ENCODE measurements around the gene MYOCOS. TPM values are rescaled to one million over a fixed set of nuclear protein-coding genes. Genes with fewer than 3 reads are reported as not detected.

MYOCOS gene
- total and polyA plus RNA-seq, 4 donors: not detected

DNA sequence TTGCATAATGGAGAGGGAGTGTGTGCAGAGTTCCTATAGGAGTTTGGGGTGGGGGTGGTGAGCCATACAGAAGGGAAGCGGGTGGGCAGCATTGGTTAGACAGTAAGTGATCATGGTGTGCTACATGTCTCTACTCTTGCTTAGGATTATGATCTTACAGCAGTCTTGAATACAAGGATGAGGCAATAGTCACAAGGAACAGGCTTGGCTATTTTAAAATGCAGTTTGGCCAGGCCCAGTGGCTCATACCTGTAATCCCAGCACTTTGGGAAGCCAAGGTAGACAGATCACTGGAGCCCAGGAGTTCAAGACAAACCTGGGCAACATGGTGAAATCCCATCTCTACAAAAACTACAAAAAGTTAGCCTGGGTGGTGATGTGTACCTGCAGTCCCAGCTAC is 18.2 kb downstream of the MYOCOS start:
- H3K9me3 ChIP-seq (ENCODE audit: control insufficient read depth in 4 of 4, insufficient read depth in 3 of 4, low read length in 3 of 4): peaks cover 0 to 2% (median 0%) of the 10 kb centered on the region in 4 donors
- no peak for DNase-seq
- WGBS, 2 donors: 98 to 100% methylated on average over 1 of the region's 1 CpG
- no peak overlapping the region for H3K27ac ChIP-seq (ENCODE audit: low read depth in 1 of 2, low read length in 1 of 2)
- no peaks in the 10 kb centered on the region for H3K27me3 ChIP-seq (ENCODE audit: control insufficient read depth in 3 of 3, insufficient read depth in 3 of 3, low read length in 2 of 3)
- peaks cover 0 to 8% (median 2%) of the 10 kb centered on the region in 5 donors for H3K4me1 ChIP-seq (ENCODE audit: control insufficient read depth in 5 of 5, insufficient read depth in 5 of 5, low read length in 5 of 5)
- H3K4me3 ChIP-seq: no peak overlapping the region
- no peak for ATAC-seq (ENCODE audit: insufficient read depth, low FRiP score)
- TF ChIP-seq, protein P1, sequence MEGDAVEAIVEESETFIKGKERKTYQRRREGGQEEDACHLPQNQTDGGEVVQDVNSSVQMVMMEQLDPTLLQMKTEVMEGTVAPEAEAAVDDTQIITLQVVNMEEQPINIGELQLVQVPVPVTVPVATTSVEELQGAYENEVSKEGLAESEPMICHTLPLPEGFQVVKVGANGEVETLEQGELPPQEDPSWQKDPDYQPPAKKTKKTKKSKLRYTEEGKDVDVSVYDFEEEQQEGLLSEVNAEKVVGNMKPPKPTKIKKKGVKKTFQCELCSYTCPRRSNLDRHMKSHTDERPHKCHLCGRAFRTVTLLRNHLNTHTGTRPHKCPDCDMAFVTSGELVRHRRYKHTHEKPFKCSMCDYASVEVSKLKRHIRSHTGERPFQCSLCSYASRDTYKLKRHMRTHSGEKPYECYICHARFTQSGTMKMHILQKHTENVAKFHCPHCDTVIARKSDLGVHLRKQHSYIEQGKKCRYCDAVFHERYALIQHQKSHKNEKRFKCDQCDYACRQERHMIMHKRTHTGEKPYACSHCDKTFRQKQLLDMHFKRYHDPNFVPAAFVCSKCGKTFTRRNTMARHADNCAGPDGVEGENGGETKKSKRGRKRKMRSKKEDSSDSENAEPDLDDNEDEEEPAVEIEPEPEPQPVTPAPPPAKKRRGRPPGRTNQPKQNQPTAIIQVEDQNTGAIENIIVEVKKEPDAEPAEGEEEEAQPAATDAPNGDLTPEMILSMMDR (IDR thresholded peaks at IDR 0.05; ENCODE audit: control extremely low read depth, extremely low read depth): no peak
- no peak overlapping the region for H3K9ac ChIP-seq (ENCODE audit: insufficient read depth in 1 of 2, low read length in 2 of 2)
- no peaks in the 10 kb centered on the region for H3K36me3 ChIP-seq (ENCODE audit: control insufficient read depth in 4 of 4, insufficient read depth in 4 of 4, low read length in 4 of 4)

DNA sequence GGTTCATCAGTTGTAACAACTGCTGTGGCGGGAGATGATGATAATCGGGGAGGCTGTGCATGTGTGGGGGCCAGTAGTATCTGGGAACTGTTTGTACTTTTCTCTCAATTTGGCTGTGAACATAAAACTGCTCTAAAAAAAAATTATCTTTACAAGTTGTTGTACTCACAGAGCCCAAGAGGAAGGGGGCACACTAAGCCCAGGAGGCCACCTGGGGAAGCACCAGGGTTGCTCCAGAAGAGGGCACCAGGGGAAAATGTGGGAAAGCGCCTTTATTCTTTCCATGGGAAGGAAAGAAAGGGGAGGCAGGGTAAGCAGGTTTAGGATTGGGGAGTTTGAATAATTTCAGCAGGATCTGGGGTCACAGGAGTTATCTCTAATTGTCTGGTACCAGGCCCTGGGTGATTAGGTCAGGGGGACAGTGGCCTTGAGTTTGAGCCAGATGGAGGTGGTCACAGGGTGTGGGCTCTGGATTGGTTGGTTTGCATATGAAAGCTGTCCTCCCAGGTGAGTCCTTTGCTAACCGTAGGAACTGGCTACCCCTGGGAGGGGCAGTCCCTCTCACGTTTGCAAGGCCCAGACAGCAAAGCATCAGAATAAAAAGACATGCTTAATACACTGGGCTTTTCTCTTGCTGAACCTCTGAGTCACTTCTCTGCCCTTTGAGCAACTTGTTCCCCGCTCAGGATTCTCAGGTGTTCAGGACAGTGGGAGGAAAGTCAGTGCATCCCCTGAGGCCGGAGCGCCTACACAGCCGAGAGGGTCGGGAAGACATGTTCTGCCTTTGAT is 19.2 kb downstream of the MYOCOS start:
- H3K9ac ChIP-seq (ENCODE audit: insufficient read depth in 1 of 2, low read length in 2 of 2): no peak overlapping the region
- H3K4me3 ChIP-seq: no peak overlapping the region
- no peak overlapping the region for H3K27ac ChIP-seq (ENCODE audit: low read depth in 1 of 2, low read length in 1 of 2)
- TF ChIP-seq, protein P1 (IDR thresholded peaks at IDR 0.05; ENCODE audit: control extremely low read depth, extremely low read depth): no peak
- no peaks in the 10 kb centered on the region for H3K36me3 ChIP-seq (ENCODE audit: control insufficient read depth in 4 of 4, insufficient read depth in 4 of 4, low read length in 4 of 4)
- H3K27me3 ChIP-seq (ENCODE audit: control insufficient read depth in 3 of 3, insufficient read depth in 3 of 3, low read length in 2 of 3): no peaks in the 10 kb centered on the region
- WGBS, 2 donors: 64 to 82% methylated on average over 10 of the region's 10 CpGs
- DNase-seq: no peak
- H3K9me3 ChIP-seq (ENCODE audit: control insufficient read depth in 4 of 4, insufficient read depth in 3 of 4, low read length in 3 of 4): no peaks in the 10 kb centered on the region
- H3K4me1 ChIP-seq (ENCODE audit: control insufficient read depth in 5 of 5, insufficient read depth in 5 of 5, low read length in 5 of 5): peaks cover 0 to 12% (median 3%) of the 10 kb centered on the region in 5 donors
- no peak for ATAC-seq (ENCODE audit: insufficient read depth, low FRiP score)

DNA sequence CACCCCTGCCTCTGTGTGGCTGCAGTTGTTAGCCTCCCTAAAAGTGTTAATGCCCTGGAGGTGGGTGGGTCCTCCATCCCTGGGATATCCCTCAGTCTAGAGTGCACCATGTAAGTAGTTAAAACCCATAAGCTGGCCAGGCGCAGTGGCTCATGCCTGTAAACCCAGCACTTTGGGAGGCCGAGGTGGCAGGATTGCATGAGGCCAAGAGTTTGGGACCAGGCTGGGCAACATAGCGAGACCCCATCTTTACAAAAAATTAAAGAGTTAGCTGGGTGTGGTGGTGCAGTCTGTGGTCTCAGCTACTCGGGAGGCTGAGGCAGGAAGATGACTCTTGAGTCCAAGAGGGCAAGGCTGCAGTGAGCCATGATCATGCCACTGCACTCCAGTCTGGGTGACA is 20.2 kb downstream of the MYOCOS start:
- H3K9ac ChIP-seq (ENCODE audit: insufficient read depth in 1 of 2, low read length in 2 of 2): no peak overlapping the region
- H3K27me3 ChIP-seq (ENCODE audit: control insufficient read depth in 3 of 3, insufficient read depth in 3 of 3, low read length in 2 of 3): no peaks in the 10 kb centered on the region
- H3K4me3 ChIP-seq: no peak overlapping the region
- H3K4me1 ChIP-seq (ENCODE audit: control insufficient read depth in 5 of 5, insufficient read depth in 5 of 5, low read length in 5 of 5): peaks cover 0 to 12% (median 3%) of the 10 kb centered on the region in 5 donors
- ATAC-seq (ENCODE audit: insufficient read depth, low FRiP score): no peak
- TF ChIP-seq, protein P1 (IDR thresholded peaks at IDR 0.05; ENCODE audit: control extremely low read depth, extremely low read depth): no peak
- no peak for DNase-seq
- H3K36me3 ChIP-seq (ENCODE audit: control insufficient read depth in 4 of 4, insufficient read depth in 4 of 4, low read length in 4 of 4): no peaks in the 10 kb centered on the region
- WGBS, 2 donors: 90 to 92% methylated on average over 4 of the region's 4 CpGs
- H3K27ac ChIP-seq (ENCODE audit: low read depth in 1 of 2, low read length in 1 of 2): no peak overlapping the region
- H3K9me3 ChIP-seq (ENCODE audit: control insufficient read depth in 4 of 4, insufficient read depth in 3 of 4, low read length in 3 of 4): no peaks in the 10 kb centered on the region

All from lung (tissue), 12 donors.